ENCODE results near the gene PDGFA. TPM values are rescaled to one million over a fixed set of nuclear protein-coding genes. Genes with fewer than 3 reads are reported as not detected.

PDGFA gene
- total RNA-seq, 4 donors from 2014 or later: 20.9 to 35.1 (median 33.6) TPM

DNA sequence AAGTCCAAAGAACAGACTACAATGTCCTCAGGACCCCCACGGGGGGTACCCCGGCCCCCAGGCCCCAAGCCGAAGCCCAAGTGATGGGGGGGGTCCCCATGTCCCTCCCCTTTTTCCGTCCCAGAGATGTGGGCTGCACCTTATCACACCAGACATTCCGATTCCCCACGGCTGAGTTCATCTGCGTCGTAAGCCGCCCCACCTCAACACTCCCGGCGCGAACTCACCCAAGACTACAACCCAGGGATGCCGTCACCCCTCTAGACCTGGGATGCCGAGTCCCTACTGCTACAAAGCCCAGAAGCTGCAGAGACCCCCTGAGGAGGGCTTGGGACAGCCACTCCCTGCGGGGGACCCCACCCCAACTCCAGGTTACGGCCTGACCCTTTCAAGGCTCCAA lies 14.5 kb downstream of the PDGFA start:
- Histone ChIP-seq H3K36me3 (no peaks in the 10 kb centered on the region), H3K27me3 (no peaks in the 10 kb centered on the region), H3K27ac (no peak overlapping the region), H3K4me3 (no peak overlapping the region), H3K9me3 (no peaks in the 10 kb centered on the region), H3K4me1 (no peaks in the 10 kb centered on the region)
- no peak for DNase-seq
- intact Hi-C loops (cut with DNase I; ENCODE audit: low total_unique reads): loop anchor here (10.0 kb wide), 1 partner anchor 220 kb away; the partner anchor contains the start of genes DNAAF5 and PRKAR1B
- TF ChIP-seq, protein P1, sequence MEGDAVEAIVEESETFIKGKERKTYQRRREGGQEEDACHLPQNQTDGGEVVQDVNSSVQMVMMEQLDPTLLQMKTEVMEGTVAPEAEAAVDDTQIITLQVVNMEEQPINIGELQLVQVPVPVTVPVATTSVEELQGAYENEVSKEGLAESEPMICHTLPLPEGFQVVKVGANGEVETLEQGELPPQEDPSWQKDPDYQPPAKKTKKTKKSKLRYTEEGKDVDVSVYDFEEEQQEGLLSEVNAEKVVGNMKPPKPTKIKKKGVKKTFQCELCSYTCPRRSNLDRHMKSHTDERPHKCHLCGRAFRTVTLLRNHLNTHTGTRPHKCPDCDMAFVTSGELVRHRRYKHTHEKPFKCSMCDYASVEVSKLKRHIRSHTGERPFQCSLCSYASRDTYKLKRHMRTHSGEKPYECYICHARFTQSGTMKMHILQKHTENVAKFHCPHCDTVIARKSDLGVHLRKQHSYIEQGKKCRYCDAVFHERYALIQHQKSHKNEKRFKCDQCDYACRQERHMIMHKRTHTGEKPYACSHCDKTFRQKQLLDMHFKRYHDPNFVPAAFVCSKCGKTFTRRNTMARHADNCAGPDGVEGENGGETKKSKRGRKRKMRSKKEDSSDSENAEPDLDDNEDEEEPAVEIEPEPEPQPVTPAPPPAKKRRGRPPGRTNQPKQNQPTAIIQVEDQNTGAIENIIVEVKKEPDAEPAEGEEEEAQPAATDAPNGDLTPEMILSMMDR (IDR thresholded peaks at IDR 0.05): no peak
- no peak for TF ChIP-seq POLR2A (IDR thresholded peaks at IDR 0.05)

DNA sequence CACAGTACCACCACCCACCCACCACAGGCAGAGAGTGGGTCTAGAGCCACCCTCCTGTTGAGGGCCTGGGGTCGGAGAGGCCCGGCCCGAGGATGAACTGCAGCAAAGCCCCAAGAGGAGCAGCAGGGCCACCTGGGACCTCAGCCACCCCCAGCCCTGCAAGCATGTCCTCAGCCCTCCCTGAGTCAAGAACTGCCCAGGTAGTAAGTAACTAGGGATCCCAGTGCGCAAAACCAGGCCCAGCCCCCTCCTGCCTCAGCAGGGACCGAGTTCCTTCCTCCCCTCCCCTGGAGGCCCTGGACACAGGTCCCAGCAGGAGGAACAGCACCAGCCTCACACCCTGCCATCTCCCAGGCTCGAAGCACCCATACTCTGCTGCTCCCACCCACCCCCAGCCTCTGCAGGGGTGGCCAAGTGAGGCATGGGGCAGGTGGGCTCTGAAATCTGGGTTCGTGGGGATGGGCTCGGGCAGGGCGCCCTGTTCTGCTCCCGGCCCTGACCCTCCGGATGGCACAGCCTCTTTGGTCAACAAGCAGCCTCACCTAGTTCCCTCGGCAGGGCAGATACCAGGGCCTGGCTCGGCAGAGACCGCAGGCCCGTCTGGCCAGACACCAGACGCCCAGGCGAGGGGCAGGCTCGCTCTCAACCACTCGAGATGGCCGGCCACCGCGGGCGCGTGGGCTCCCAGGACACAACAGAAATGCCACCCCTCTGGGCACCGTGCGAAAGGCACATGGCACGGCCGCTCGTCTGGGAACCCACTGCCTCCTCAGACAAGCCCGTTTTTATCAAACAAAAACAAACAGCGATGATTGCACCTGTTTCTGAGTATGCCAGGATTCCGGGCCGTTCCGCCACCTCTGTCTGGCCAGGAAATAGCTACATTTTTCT lies 15.2 kb downstream of the PDGFA start:
- Histone ChIP-seq H3K27ac (no peak overlapping the region), H3K27me3 (no peaks in the 10 kb centered on the region), H3K36me3 (no peaks in the 10 kb centered on the region), H3K4me3 (no peak overlapping the region), H3K9me3 (no peaks in the 10 kb centered on the region), H3K4me1 (no peaks in the 10 kb centered on the region)
- no peak for TF ChIP-seq POLR2A (IDR thresholded peaks at IDR 0.05)
- TF ChIP-seq, protein P1 (IDR thresholded peaks at IDR 0.05): no peak
- intact Hi-C loops (cut with DNase I; ENCODE audit: low total_unique reads): loop anchor here (10.0 kb wide), 1 partner anchor 220 kb away; the partner anchor contains the start of genes DNAAF5 and PRKAR1B
- no peak for DNase-seq

DNA sequence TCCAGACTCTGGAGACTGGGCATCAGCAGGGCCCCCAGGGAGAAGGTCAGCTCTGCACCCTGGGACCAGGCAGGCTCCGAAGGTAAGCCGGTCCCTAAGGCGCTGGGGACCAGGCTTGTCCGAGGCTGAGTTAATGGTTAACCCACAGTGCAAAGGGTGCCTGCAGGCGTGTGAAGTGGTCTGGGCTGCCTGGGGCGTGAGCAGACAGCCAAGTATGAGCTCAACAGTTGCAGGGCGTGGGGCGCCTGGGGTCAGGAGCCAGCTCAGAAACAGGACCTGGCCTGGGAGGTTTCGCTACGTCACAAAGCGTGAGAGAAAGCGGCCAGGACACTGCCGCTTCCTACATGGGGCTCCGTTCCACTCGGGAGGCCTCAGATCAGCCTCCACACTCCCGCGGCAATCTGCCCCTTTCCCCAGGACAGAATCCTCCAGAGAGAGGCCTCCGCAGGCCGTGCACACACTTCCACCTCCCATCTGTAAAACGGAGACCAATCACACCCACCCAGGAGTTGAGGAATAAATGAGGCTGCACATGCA lies 16.0 kb downstream of the PDGFA start:
- Histone ChIP-seq H3K4me1 (no peaks in the 10 kb centered on the region), H3K36me3 (no peaks in the 10 kb centered on the region), H3K27ac (no peak overlapping the region), H3K4me3 (no peak overlapping the region), H3K9me3 (no peaks in the 10 kb centered on the region), H3K27me3 (no peaks in the 10 kb centered on the region)
- intact Hi-C loops (cut with DNase I; ENCODE audit: low total_unique reads): loop anchor here (10.0 kb wide), 1 partner anchor 221 kb away; the partner anchor contains the start of genes DNAAF5 and PRKAR1B
- no peak for DNase-seq
- TF ChIP-seq POLR2A (IDR thresholded peaks at IDR 0.05): no peak
- TF ChIP-seq, protein P1 (IDR thresholded peaks at IDR 0.05): no peak

DNA sequence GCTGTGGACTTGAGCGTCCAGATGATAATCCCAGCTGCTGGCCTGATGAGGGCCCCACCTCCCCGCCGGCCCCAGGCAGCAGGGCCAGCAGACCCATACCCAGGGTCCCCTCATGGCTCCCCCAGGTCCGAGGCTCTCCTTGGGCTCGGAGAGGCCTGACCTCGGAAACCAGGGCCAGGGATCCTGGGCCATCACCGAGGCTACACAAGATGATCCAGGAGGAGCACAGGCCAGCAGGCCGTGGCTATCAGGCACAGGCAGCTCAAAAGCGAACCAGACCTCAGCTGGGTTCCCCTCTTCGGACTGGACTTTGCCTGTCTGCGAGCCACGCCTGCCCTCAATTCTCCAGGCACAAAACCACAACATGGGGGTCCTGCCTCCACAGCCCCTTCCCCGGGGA lies 17.4 kb downstream of the PDGFA start:
- TF ChIP-seq POLR2A (IDR thresholded peaks at IDR 0.05): no peak
- TF ChIP-seq, protein P1 (IDR thresholded peaks at IDR 0.05): no peak
- Histone ChIP-seq H3K4me1 (no peaks in the 10 kb centered on the region), H3K27ac (no peak overlapping the region), H3K4me3 (no peak overlapping the region), H3K36me3 (no peaks in the 10 kb centered on the region), H3K27me3 (no peaks in the 10 kb centered on the region), H3K9me3 (no peaks in the 10 kb centered on the region)
- intact Hi-C loops (cut with DNase I; ENCODE audit: low total_unique reads): loop anchor here (10.0 kb wide), 1 partner anchor 223 kb away; the partner anchor contains the start of genes DNAAF5 and PRKAR1B
- no peak for DNase-seq

DNA sequence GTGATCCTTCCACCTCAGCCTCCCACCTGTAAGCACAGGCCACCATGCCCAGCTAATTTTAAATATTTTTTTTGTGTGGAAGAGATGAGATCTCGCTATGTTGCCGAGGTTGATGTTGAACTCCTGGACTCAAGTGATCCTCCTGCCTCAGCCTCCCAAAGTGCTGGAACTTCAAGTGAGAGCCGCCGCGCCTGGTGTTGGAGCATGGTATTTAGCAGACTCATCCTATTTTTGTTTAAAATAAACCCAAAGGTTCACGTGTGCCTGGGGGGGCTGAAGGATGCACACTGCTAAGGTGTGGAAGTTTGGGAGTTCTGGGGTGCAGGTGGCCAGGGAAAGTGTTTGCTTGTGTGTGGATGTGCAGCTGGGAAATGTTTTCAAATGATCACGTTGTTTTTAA lies 18.1 kb downstream of the PDGFA start:
- no peaks in the 10 kb centered on the region for H3K36me3 ChIP-seq
- intact Hi-C loops (cut with DNase I; ENCODE audit: low total_unique reads): loop anchor here (10.0 kb wide), 1 partner anchor 223 kb away; the partner anchor contains the start of genes DNAAF5 and PRKAR1B
- H3K4me3 ChIP-seq: no peak overlapping the region
- H3K9me3 ChIP-seq: no peaks in the 10 kb centered on the region
- no peaks in the 10 kb centered on the region for H3K4me1 ChIP-seq
- TF ChIP-seq, protein P1 (IDR thresholded peaks at IDR 0.05): no peak
- no peak for TF ChIP-seq POLR2A (IDR thresholded peaks at IDR 0.05)
- no peak for DNase-seq
- H3K27me3 ChIP-seq: no peaks in the 10 kb centered on the region
- no peak overlapping the region for H3K27ac ChIP-seq
